SK-N-MC (cell line): ENCODE results near the gene RSPRY1.
A peak's percentile ranks its signal among the peaks of the same experiment; 100 is the strongest.

ENCODE experiments used
- DNase-seq: peaks from one replicate; pipeline ENCODE4 v3.0.0-alpha.2; 2011; ENCODE audit warnings: low read depth, low spot score
- H3K27ac ChIP-seq: fragments of 200-600 bp; sonication (generic); 2 replicates; pipeline ENCODE4 v1.5.1; 2016; ENCODE audit warnings: mixed run types
- H3K36me3 ChIP-seq: fragments of 200-600 bp; sonication (generic); 2 replicates; pipeline ENCODE4 v1.6.1; 2017; ENCODE audit warnings: antibody characterized with exemption, low read length, mixed read lengths; ENCODE audit not compliant: insufficient read depth
- H3K4me3 ChIP-seq: fragments of 200-600 bp; sonication (generic); 2 replicates; pipeline ENCODE4 v1.5.1; 2016
- H3K9ac ChIP-seq: fragments of 200-600 bp; sonication (generic); 2 replicates; pipeline ENCODE4 v1.8.0; 2017; ENCODE audit warnings: mixed run types, mixed read lengths; ENCODE audit not compliant: insufficient read length
- H3K9me3 ChIP-seq: fragments of 200-600 bp; sonication (generic); 2 replicates; pipeline ENCODE4 v1.6.1; 2017; ENCODE audit warnings: low read depth, mild to moderate bottlenecking, antibody characterized with exemption, low read length, moderate library complexity, mixed read lengths
- EZH2 ChIP-seq: fragments of 200-600 bp; sonication (generic); IDR thresholded peaks from one replicate; pipeline ENCODE4 v1.6.1; 2017; ENCODE audit warnings: antibody characterized with exemption
- FOXP2 ChIP-seq: optimal IDR thresholded peaks from 2 replicates; pipeline ENCODE3; 2011; ENCODE audit warnings: mild to moderate bottlenecking, moderate library complexity; ENCODE audit not compliant: insufficient read depth; ENCODE audit errors: extremely low read length, control extremely low read depth
- POLR2AphosphoS5 ChIP-seq: IDR thresholded peaks from 2 replicates; pipeline ENCODE4 v1.6.1; 2012; ENCODE audit warnings: mild to moderate bottlenecking, low read depth, low read length, borderline replicate concordance

RSPRY1 gene

DNA sequence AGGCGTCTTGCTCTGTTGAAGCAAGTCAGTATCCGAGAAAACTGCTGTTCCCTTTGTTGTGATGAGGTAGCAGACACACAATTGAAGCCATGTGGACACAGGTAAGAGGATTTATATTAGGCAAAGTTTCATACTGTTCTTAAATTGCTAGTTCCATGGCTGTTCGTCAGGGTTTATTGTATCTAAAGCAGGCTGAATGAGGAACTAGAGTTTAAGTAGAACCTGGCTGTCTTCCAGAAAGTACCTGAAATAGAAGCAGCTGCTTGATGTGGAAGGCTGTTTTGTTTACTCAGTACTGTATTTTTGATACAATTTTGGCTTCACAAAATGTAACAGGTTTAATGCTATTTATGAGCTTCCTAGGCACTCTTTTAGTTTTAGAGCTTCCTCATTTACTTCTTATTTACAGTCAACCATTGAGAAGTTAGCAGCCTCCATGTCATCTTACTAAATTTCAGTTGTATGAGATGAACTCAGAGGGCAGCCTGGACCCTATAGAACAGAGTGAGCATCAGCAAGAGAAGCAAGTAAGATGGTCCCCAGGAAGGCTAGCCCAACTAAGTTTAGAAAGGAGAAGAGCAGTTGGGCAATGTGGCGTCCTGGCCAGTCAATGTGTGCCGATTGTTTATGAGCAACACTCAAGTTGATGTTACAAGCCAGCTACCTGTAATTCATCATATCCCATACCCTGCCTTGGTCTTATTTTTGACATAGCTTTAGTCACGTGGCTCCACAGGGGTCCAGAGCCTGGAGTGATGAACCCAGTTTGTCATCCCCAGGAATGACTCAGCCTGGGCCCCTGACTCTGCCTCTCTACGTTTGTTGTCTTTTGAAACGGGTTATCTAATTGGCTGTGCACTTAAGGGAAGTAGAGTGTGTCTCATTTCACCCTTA lies 49.2 kb downstream of the RSPRY1 start:
- Histone ChIP-seq H3K27ac (no peak overlapping the region), H3K9ac (no peak overlapping the region), H3K36me3 (peaks cover 17% of the 10 kb centered on the region; the same call in 1 of the 2 replicates), H3K4me3 (no peak overlapping the region), H3K9me3 (no peaks in the 10 kb centered on the region)
- DNase-seq = no peak
- no peak for TF ChIP-seq POLR2AphosphoS5
- TF ChIP-seq EZH2 = no peak
- no peak for TF ChIP-seq FOXP2

DNA sequence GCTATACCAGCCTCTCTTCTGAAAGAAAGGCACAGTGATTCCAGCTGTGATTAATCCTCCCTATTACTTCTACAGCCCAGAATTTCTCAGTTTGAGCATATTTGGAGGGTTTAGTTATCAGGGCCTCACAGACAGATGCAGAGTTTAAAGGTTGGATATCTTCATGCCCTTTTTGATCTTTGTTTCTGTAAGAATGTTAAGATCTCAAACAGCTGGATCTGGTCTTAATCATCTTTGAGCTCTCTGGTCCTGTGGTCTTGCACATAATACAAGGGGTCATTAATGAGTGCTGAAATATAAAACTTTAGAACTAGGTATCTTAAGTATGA lies 49.9 kb downstream of the RSPRY1 start:
- Histone ChIP-seq H3K9ac (no peak overlapping the region), H3K27ac (no peak overlapping the region), H3K36me3 (peaks cover 11% of the 10 kb centered on the region; the same call in 1 of the 2 replicates), H3K4me3 (no peak overlapping the region), H3K9me3 (no peaks in the 10 kb centered on the region)
- no peak for DNase-seq
- TF ChIP-seq POLR2AphosphoS5 (no peak), EZH2 (no peak), FOXP2 (no peak)

DNA sequence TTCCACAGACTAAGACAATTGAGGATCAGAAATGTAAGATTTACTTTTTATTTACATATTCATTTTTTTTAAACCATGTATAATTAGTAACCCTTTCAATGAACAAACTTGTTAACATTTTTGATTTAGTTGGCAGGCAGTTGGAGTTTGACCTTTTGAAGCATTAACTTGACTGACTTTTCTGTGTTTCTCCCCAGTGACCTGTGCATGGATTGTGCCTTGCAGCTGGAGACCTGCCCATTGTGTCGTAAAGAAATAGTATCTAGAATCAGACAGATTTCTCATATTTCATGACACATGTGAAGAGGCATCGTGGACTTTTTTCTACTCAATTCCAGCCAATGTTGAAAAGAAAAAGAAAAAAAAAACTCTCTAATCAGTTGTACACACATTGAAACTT lies 52.6 kb downstream of the RSPRY1 start:
- no peak overlapping the region for H3K9ac ChIP-seq
- H3K9me3 ChIP-seq = no peaks in the 10 kb centered on the region
- no peak for TF ChIP-seq FOXP2
- TF ChIP-seq EZH2 = no peak
- H3K36me3 ChIP-seq = peaks cover 10% of the 10 kb centered on the region; the same call in 1 of the 2 replicates
- no peak for DNase-seq
- no peak overlapping the region for H3K4me3 ChIP-seq
- no peak overlapping the region for H3K27ac ChIP-seq

DNA sequence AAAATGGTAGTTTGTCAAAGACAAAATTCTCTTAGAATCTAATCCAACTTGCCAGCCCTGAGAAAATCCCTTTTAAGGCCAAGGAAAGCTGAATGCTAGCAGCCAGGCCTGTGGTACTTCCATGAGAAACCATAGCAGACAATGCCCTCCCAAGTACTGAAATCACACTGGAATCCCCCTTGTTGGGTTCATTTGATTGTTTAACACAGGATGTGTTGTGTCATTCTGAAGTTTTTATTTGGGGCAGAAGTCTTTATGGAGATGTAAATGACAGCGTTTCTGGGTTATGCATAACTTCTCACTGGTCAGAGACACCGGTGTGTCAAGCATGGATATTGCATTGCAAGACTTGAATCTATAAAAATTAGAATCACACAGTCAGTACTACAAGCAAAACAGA lies 53.0 kb downstream of the RSPRY1 start:
- TF ChIP-seq POLR2AphosphoS5 = no peak
- no peak for TF ChIP-seq EZH2
- no peak for TF ChIP-seq FOXP2
- no peak overlapping the region for H3K4me3 ChIP-seq
- H3K27ac ChIP-seq = no peak overlapping the region
- no peak for DNase-seq
- no peaks in the 10 kb centered on the region for H3K9me3 ChIP-seq
- H3K9ac ChIP-seq = no peak overlapping the region
- peaks cover 10% of the 10 kb centered on the region; the same call in 1 of the 2 replicates for H3K36me3 ChIP-seq

DNA sequence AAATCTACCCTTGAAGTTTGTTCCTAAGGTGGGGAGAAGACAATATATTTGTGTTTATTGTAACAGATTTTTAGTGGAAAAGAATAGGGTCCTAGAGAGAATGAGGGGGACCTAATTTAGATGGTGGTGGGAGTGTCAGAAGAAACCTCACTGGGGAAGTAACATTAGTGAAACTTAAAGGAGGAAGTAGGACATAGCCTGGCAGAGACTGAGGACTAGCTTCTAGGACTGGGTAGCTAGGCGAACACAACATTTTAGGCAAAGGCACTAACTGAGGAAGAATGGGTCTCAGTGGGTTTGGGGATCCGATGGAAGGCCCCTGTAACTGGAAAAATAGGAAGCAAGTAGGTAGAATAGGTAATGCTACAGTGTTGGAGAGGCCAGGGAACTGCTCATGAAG lies 54.7 kb downstream of the RSPRY1 start:
- Histone ChIP-seq H3K9me3 (no peaks in the 10 kb centered on the region), H3K36me3 (no peaks in the 10 kb centered on the region; the same call in 1 of the 2 replicates), H3K9ac (no peak overlapping the region), H3K4me3 (no peak overlapping the region), H3K27ac (no peak overlapping the region)
- no peak for TF ChIP-seq EZH2
- no peak for TF ChIP-seq POLR2AphosphoS5
- TF ChIP-seq FOXP2 = no peak
- no peak for DNase-seq

DNA sequence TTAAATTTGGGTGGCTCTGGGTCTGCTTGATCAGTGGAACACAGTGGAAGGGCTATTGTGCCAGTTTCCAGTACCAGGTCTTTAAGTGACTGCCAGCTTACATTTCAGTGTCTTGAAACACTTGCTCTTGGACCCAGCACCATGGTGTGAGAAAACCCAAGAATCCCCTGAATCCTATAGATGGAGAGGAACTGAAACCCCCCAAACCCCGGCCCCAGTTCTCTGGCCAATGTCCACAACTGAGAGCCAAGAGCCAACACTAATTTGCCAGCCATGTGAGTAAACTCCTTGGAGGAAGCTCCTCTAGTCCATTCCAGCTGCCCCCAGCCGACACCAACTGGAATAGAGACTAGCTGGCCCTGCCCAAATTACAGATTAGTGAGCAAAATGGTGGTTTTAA lies 56.5 kb downstream of the RSPRY1 start:
- Histone ChIP-seq H3K9ac (no peak overlapping the region), H3K4me3 (no peak overlapping the region), H3K36me3 (no peaks in the 10 kb centered on the region), H3K9me3 (no peaks in the 10 kb centered on the region), H3K27ac (no peak overlapping the region)
- TF ChIP-seq POLR2AphosphoS5 (no peak), FOXP2 (no peak), EZH2 (no peak)
- no peak for DNase-seq

DNA sequence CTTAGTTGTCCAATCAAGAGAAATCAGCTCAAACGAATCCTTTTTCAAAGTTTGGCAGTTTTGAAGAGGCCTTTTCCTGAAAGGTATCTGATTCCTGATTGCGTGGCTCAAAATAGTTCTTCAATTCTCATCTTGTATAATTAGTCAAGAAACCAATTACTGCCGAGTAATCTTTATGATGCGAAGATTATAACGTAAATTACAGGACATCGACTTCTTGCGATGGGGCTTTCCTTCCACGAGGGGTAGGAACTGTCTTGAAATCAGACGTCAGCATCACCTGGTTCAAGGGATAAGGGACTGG lies 58.3 kb downstream of the RSPRY1 start:
- no peak overlapping the region for H3K27ac ChIP-seq

DNA sequence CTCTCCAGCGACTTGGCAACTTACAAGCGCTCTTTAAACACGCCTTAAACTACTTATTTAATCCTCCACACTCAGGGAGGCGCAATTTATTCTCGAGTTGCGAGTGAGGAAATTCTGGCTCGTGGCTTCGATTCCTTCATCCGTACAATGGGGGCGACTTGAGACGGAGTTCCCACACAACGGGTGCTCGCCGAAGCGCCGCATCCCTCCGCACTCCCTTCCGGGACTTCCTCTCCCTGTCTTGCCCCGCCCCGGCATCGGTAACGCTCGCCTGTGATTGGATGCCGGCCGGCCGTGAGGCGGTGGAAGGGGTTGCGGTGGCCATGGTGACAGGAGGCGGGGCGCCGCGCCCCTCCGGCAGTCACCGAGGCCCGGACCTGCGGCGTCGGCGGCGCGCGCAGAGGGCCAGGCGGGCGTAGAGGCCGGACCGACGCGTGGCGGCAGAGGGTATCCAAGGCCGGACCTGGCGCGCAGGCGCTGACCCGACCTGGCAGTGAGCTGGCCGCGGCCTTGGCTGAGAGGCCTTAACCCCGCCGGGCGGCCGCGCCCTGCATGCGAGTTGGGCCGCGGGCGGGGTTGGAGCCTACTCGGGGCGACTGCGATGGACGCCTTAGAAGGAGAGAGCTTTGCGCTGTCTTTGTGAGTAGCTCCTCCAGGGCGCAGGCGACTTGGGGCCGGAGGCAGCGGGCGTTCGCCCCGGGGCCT lies 58.8 kb downstream of the RSPRY1 start, which contains the start of gene ARL2BP:
Gene ARL2BP, plus strand, starts transcription at position 493 of the 705 bp plus-strand sequence. Its CDS starts 109 bp downstream, at position 602.
- peak within 1 kb of the TSS; percentile 79 for H3K4me3 ChIP-seq
- no peaks in the 10 kb centered on the region for H3K36me3 ChIP-seq
- H3K9me3 ChIP-seq = no peaks in the 10 kb centered on the region
- no peak within 1 kb of the TSS for H3K27ac ChIP-seq
- TF ChIP-seq EZH2 (no peak), POLR2AphosphoS5 (peak; percentile 50; the same call in 1 of the 2 replicates), FOXP2 (peak; percentile 15)
- H3K9ac ChIP-seq = peak within 1 kb of the TSS; percentile 73
- peak; percentile 3 for DNase-seq

More for the DNA sequence above, 58.3 kb downstream of the RSPRY1 start:
- H3K36me3 ChIP-seq = no peaks in the 10 kb centered on the region
- TF ChIP-seq POLR2AphosphoS5 (no peak), EZH2 (no peak), FOXP2 (no peak)
- no peaks in the 10 kb centered on the region for H3K9me3 ChIP-seq
- no peak overlapping the region for H3K9ac ChIP-seq
- peak overlapping the region; percentile 79 for H3K4me3 ChIP-seq
- DNase-seq = no peak

DNA sequence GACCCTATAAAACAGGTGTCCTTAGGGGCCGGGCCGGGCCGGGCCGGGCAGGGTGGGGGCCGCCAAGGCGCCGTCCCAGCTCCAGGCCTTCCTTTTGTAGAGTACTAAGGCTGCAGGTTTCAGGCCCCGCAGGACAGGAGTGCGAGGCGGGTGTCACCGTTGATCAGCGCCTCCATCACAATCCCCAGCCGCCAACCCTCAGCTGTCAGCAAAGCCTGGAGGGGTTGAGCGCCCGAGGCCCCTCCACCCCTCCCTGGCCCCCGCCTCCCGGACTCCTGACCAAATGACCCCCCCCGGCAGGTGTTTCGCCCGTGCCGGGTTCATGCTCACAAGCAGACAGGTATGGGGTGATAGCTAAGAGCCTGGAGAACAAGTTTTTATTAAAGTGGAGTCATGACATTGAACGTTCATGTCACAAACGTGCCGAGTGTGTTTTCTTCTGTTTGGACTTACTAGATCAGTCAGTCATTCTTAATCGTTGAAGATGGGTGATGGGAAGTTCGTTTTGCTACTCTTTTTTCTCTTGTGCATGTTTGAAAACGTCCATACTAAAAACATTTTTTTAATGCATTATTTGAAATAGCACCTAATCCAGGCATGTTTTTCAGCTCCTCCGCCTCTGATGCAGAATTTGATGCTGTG lies 59.5 kb downstream of the RSPRY1 start:
- Histone ChIP-seq H3K27ac (no peak overlapping the region), H3K36me3 (no peaks in the 10 kb centered on the region), H3K9ac (peak overlapping the region; percentile 73), H3K9me3 (no peaks in the 10 kb centered on the region), H3K4me3 (peak overlapping the region; percentile 79)
- DNase-seq = no peak
- no peak for TF ChIP-seq FOXP2
- TF ChIP-seq EZH2 = no peak
- TF ChIP-seq POLR2AphosphoS5 = no peak
